GM19372 (cell line): ENCODE data around the gene TSPAN15.

Experiments used
- ATAC-seq: cut with Tn5 transposase; IDR thresholded peaks from one replicate; pipeline ENCODE4 v1.9.1; 2021; ENCODE audit warnings: mild to moderate bottlenecking, low read depth, moderate library complexity; ENCODE audit not compliant: unreplicated experiment

The TSPAN15 gene

GRCh38 chr10:69499726-69500689, 48.7 kb downstream of the TSPAN15 start:
- ATAC-seq = no peak

DNA sequence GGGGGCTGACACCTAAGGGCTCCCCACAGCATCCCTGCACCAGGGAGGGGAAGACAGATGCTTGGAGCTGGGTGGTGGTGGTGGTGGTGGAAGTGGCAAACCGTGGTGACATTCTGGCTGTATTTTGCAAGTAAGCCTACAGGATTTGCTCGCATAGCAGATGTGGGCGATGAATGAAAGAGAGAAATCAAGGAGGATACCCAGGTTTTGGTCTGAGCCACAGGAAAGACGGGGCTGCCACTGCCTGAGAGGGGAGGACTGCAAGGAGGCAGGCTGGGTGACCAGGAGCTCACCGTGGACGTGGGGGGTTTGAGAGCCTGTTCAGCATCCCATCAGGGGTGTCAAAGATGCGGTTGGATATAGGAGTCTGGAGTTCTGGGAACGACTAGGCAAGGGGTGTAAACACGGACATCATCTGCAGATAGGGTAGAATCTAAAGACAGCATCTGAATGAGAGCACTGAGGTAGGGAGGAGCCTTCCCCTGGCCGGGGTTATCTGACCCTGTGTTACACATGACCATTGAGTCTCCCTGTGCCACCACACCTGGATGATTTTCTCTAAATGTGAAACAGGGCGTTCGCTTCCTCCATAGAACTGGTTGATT, 49.7 kb downstream of the TSPAN15 start:
- ATAC-seq = no peak

DNA sequence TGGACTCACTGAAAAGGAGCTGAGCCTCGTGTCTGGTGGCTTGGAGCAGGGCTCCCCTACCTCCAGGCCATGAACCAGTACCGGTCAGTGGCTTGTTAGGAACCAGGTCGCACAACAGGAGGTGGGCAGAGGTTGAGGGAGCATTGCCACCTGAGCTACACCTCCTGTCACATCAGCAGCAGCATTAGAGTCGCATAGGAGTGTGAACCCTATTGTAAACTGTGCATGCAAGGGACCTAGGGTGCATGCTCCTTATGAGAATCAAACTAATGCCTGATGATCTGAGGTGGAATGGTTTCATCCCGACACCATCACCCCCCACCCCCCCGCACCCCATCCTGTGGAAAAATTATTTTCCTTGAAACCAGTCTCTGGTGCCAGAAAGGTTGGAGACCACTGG, 50.4 kb downstream of the TSPAN15 start:
- ATAC-seq = no peak

- no peak for ATAC-seq
Measured at GRCh38 chr10:69502589-69502988, 51.3 kb downstream of the TSPAN15 start.

DNA sequence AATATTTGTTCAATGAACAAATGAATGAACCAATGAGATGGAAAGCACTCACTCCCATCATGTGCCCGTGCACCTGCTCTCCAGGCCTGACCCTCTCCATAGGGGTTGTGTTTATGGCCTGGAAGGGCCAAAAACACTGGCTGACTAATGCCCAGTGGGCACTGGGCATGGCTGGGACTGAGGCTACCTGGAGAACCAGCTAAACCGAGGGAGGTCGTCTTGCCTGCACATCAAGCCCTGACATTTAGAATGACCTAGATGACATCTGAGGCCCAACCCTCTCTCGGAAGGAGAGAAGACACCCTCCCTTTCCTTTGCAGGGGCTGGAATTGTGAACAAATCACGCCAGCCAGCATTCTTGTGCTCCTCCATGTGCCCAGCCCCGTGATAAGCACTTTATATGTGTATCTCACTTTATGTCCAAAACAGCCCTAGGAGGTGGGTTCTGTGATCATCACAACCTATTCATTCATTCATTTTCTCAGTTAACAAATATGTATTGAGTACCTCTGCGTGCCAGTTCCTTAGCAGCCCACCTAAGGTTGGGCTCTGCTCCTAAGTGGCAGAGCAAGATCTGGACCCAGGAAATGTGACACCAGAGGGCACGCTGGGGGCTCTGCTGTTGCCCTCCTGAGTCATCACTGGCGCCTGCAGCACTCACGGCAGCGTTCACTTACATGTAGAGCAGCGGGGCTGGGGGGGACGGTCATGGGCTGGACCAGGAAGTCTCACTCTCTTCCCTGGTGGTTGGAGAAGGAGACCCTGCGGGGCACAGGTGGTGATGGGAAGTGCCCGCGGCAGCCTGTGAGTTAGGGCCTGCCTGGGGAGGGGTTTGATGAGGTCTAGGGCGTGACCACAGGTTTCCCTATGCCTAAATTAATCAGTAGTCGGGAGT, 52.0 kb downstream of the TSPAN15 start:
- ATAC-seq = no peak

DNA sequence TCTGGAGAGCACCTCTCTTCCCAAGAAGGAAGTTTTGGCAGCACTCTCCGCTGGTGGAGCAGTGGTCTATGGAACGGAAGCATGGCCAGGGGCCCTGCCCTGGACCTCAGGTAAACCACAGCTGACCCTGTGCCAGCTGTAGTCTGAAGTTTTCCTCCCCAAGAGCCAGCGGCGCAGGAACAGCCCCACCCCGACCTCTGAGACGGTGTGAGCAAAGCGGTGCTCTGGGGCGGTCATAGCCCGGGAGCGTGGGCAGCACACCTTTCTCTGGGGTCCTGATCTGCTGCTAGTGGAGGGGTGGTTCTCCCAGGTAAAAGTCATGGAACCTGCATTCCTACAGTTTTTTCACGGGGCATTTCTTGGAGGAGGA, 52.6 kb downstream of the TSPAN15 start:
- ATAC-seq = no peak

GRCh38 chr10:69504576-69505250, 53.4 kb downstream of the TSPAN15 start:
- ATAC-seq = no peak

DNA sequence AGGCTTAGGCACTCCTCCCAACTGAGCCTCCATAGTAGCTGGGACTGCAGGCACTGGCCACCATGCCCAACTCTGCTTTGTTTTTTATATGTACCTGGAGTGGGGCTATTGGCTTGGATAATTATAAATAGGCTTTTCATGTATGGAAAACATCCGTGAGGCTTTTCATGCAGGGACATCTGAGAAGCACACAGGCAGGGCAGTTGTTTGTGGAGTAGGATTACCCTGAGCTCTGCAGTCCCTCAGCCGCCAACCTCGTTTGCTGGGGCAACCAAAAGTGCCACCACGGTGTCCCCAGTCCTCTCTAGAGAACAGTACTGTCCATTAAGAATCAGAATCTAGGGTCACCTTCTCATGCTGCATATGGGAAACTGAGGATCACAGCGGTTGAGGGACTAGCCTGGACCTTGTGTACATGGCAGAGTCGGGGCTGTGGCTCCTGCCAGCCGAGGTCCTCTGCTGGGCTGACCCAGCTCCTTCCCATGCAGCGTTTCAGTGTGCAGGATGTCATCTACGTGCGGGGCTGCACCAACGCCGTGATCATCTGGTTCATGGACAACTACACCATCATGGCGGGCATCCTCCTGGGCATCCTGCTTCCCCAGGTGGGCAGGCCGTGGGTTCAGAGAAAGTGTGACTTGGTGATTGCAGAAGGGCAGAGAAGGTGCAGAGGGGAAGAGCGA, 54.5 kb downstream of the TSPAN15 start:
- no peak for ATAC-seq

- no peak for ATAC-seq
Measured at GRCh38 chr10:69506487-69506833, 55.2 kb downstream of the TSPAN15 start.

- ATAC-seq = no peak
Measured at GRCh38 chr10:69506834-69507713, 55.8 kb downstream of the TSPAN15 start.

- ATAC-seq = no peak
Measured at GRCh38 chr10:69508738-69509340, 57.6 kb downstream of the TSPAN15 start.

DNA sequence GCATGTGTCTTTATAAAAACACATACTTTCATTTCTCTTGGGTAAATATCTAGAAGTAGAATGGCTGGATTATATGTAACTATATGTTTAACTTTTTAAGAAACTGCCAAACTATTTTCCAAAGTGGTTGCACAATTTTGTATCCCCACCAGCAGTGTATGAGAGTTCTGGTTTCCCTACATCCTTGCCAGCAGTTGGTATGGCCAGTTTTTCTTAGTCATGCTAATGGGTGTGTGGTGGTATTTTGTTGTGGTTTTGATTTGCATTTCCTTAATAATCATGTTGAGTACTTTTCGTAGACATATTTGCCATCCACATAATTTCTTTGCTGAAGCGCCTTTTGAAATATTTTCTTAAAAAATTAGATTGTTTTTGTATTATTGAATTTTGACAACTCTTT, 61.6 kb downstream of the TSPAN15 start:
- no peak for ATAC-seq

GRCh38 chr10:69513617-69514016, 62.4 kb downstream of the TSPAN15 start:
- no peak for ATAC-seq

- ATAC-seq = no peak
Measured at GRCh38 chr10:69515699-69516259, 64.5 kb downstream of the TSPAN15 start.

DNA sequence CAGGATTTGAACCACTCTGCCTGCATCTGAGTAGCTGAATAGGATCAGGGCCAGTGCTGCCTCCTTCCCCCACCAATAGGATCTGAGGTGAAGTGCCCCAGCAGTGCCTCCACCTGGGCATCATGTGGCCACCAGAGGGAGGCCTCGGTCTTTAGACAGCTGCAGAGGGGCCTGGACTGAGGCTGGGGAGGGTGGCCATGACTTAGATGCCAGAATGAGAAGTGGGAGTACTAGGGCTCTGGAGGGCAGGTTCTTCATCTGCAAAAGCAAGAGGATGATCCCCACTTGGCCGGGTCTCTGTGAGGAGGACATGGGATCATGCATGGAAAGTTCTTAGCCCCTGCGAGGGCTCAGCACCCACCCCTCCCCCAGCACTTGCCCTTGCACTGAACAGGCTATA, 65.1 kb downstream of the TSPAN15 start:
- ATAC-seq = no peak

- ATAC-seq = no peak
Measured at GRCh38 chr10:69516796-69517195, 65.5 kb downstream of the TSPAN15 start.

GRCh38 chr10:69517271-69517848, 66.1 kb downstream of the TSPAN15 start:
- ATAC-seq = no peak

GRCh38 chr10:69527961-69528360, 76.7 kb downstream of the TSPAN15 start:
- no peak for ATAC-seq
